Esophagus muscularis mucosa (tissue), 4 donors: ENCODE measurements around the gene ENTPD6. TPM values are rescaled to one million over a fixed set of nuclear protein-coding genes. Genes with fewer than 3 reads are reported as not detected.
"Not testable (repeated sequence)": the region's sequence is repeated elsewhere in the genome, so short reads cannot be mapped to it uniquely, and the experiment has no call there.

Experiments used
- DNase-seq: peaks from one replicate; pipeline ENCODE4 v3.0.0-alpha.2; 2017; ENCODE audit errors: extremely low spot score
- H3K27ac ChIP-seq, 4 donors: fragments of 200-600 bp; sonication (generic); replicated peaks in 1 of 4; 1 replicate in 3 of 4; 2 replicates in 1 of 4; pipeline ENCODE4 v1.5.1; 2016 to 2019; ENCODE audit warnings: mild to moderate bottlenecking in 1 of 4
- H3K27me3 ChIP-seq, 4 donors: fragments of 200-600 bp; sonication (generic); one replicate each; pipeline versions ENCODE4 v1.5.1 to v1.6.0; 2016 to 2019
- H3K36me3 ChIP-seq, 4 donors: fragments of 200-600 bp; sonication (generic); one replicate each; pipeline ENCODE4 v1.5.1; 2016 to 2019
- H3K4me1 ChIP-seq, 4 donors: fragments of 200-600 bp; sonication (generic); one replicate each; pipeline ENCODE4 v1.5.1; 2016 to 2019
- H3K4me3 ChIP-seq, 4 donors: fragments of 200-600 bp; sonication (generic); 1 replicate in 2 of 4; 2 replicates in 2 of 4; pipeline ENCODE4 v1.5.1; 2016 to 2019; ENCODE audit warnings: mild to moderate bottlenecking in 4 of 4, moderate library complexity in 1 of 4
- H3K9me3 ChIP-seq, 4 donors: fragments of 200-600 bp; sonication (generic); 1 replicate in 3 of 4; 2 replicates in 1 of 4; pipeline ENCODE4 v1.5.1; 2016 to 2019
- CTCF ChIP-seq, 3 experiments: fragments of 200-600 bp in 2 of 3; fragments of 450-650 bp in 1 of 3; sonication (generic) in 2 of 3; IDR thresholded peaks; one replicate each; pipeline ENCODE4 v1.5.1; 2017 to 2019; ENCODE audit warnings: antibody characterized with exemption in 3 of 3, mild to moderate bottlenecking in 2 of 3, moderate library complexity in 1 of 3
- EP300 ChIP-seq: sonication (generic); formaldehyde crosslinking; IDR thresholded peaks from one replicate; pipeline ENCODE4 v1.6.1; 2017; ENCODE audit warnings: antibody characterized with exemption
- POLR2A ChIP-seq: fragments of 450-650 bp; IDR thresholded peaks from one replicate; pipeline ENCODE4 v1.6.1; 2017; ENCODE audit warnings: antibody characterized with exemption, moderate library complexity, mild to moderate bottlenecking, low read depth
- POLR2AphosphoS5 ChIP-seq, 2 donors: sonication (generic); formaldehyde crosslinking; IDR thresholded peaks; one replicate each; pipeline ENCODE4 v1.6.1; 2017; ENCODE audit warnings: antibody characterized with exemption in 2 of 2
- WGBS: methylation state at CpG from one replicate; pipeline ENCODE4 v1.1.5; 2018; 5-methylcytosine and 5-hydroxymethylcytosine counted together
- intact Hi-C: fragments of 100-400 bp; cut with DNase I; formaldehyde crosslinking; loops from one replicate; pipeline ENCODE4 v1.15.1; 2023
- total RNA-seq, 4 donors: library from RNA; depleted of rRNA; stranded (reverse); fragments of >200 nt; gene quantifications; one replicate each; pipeline versions ENCODE4 v1.1.0 to v1.2.1, GENCODE V29; 2016

Gene ENTPD6
- total RNA-seq, 4 donors from 2014 or later = 39.0 to 44.1 (median 43.5) TPM

GRCh38 chr20:25258476-25258805, 62.9 kb downstream of the ENTPD6 start:
- Histone ChIP-seq H3K27ac (peak overlapping the region; percentile 40 to 98 (median 79)), H3K27me3 (no peaks in the 10 kb centered on the region), H3K4me3 (no peak overlapping the region), H3K9me3 (no peaks in the 10 kb centered on the region), H3K36me3 (peaks cover 22 to 40% (median 36%) of the 10 kb centered on the region in 4 donors), H3K4me1 (peaks cover 52 to 60% (median 59%) of the 10 kb centered on the region in 4 donors)
- no peak for DNase-seq
- TF ChIP-seq POLR2A = no peak
- no peak for TF ChIP-seq POLR2AphosphoS5 (IDR thresholded peaks at IDR 0.05)
- TF ChIP-seq EP300 = no peak
- no peak for TF ChIP-seq CTCF (IDR thresholded peaks at IDR 0.05)
- WGBS = no CpG with 5 or more reads among the region's 8 CpGs
- intact Hi-C loops = no loop called here

GRCh38 chr20:25258828-25259227, 63.3 kb downstream of the ENTPD6 start:
- 70% methylated on average over 4 of the region's 4 CpGs for WGBS
- intact Hi-C loops = no loop called here
- Histone ChIP-seq H3K4me3 (no peak overlapping the region), H3K9me3 (no peaks in the 10 kb centered on the region), H3K27ac (peak overlapping the region in 3 of 4 donors; percentile 62 to 98 (median 96)), H3K36me3 (peaks cover 22 to 40% (median 36%) of the 10 kb centered on the region in 4 donors), H3K4me1 (peaks cover 49 to 56% (median 55%) of the 10 kb centered on the region in 4 donors), H3K27me3 (no peaks in the 10 kb centered on the region)
- TF ChIP-seq CTCF (IDR thresholded peaks at IDR 0.05) (no peak), POLR2AphosphoS5 (IDR thresholded peaks at IDR 0.05) (no peak), EP300 (no peak)
- DNase-seq = no peak

GRCh38 chr20:25259358-25259757, 63.8 kb downstream of the ENTPD6 start:
- Histone ChIP-seq H3K4me3 (no peak overlapping the region), H3K27ac (peak overlapping the region in 2 of 4 donors; percentile 96 to 98), H3K9me3 (no peaks in the 10 kb centered on the region), H3K4me1 (peaks cover 44 to 51% (median 50%) of the 10 kb centered on the region in 4 donors), H3K27me3 (no peaks in the 10 kb centered on the region), H3K36me3 (peaks cover 22 to 40% (median 36%) of the 10 kb centered on the region in 4 donors)
- intact Hi-C loops = no loop called here
- TF ChIP-seq EP300 = no peak
- no peak for TF ChIP-seq POLR2AphosphoS5 (IDR thresholded peaks at IDR 0.05)
- TF ChIP-seq POLR2A = no peak
- TF ChIP-seq CTCF (IDR thresholded peaks at IDR 0.05) = no peak
- DNase-seq = no peak
- WGBS = 90% methylated on average over 12 of the region's 12 CpGs

GRCh38 chr20:25259788-25260254, 64.3 kb downstream of the ENTPD6 start:
- intact Hi-C loops = no loop called here
- Histone ChIP-seq H3K9me3 (no peaks in the 10 kb centered on the region), H3K4me1 (peaks cover 42 to 47% (median 45%) of the 10 kb centered on the region in 4 donors), H3K4me3 (no peak overlapping the region), H3K36me3 (peaks cover 22 to 40% (median 36%) of the 10 kb centered on the region in 4 donors), H3K27ac (no peak overlapping the region), H3K27me3 (no peaks in the 10 kb centered on the region)
- 90% methylated on average over 9 of the region's 9 CpGs for WGBS
- TF ChIP-seq CTCF (IDR thresholded peaks at IDR 0.05) = no peak
- TF ChIP-seq POLR2A = no peak
- TF ChIP-seq EP300 = no peak
- no peak for TF ChIP-seq POLR2AphosphoS5 (IDR thresholded peaks at IDR 0.05)
- DNase-seq = no peak

GRCh38 chr20:25260770-25261437, 65.4 kb downstream of the ENTPD6 start:
- DNase-seq, intact Hi-C loops, H3K4me3 ChIP-seq, H3K27me3 ChIP-seq, H3K27ac ChIP-seq, H3K9me3 ChIP-seq: not testable (repeated sequence)
- H3K36me3 ChIP-seq = peaks cover 22 to 37% (median 32%) of the 10 kb centered on the region in 4 donors
- H3K4me1 ChIP-seq = peaks cover 31 to 36% (median 35%) of the 10 kb centered on the region in 4 donors
- WGBS = 89% methylated on average over 8 of the region's 16 CpGs
